ENCODE measurements around the gene MTFMT.

Gene MTFMT

DNA sequence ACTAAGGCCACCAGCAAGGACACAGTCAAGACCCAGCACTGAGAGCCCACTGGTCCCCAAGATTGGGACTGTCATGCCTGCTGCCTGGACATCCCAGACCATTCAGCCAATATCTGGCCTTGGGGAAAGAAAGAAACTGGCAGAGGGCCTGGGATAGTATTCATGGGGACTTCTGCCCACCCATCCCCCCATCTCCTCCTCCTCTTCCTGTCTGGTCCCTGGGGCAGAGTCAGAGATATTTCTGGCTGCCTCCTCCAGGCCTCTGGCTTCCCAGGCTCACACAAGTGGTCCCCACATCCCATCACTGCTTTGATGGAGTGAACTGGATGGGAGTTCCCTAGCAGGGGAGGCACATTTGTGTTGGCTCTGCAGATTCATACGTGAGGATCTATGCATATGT is 42.6 kb upstream of the MTFMT start:
- H3K4me3 ChIP-seq (ENCODE audit: low read depth, low read length), result no peak overlapping the region
- TF ChIP-seq, protein P1, sequence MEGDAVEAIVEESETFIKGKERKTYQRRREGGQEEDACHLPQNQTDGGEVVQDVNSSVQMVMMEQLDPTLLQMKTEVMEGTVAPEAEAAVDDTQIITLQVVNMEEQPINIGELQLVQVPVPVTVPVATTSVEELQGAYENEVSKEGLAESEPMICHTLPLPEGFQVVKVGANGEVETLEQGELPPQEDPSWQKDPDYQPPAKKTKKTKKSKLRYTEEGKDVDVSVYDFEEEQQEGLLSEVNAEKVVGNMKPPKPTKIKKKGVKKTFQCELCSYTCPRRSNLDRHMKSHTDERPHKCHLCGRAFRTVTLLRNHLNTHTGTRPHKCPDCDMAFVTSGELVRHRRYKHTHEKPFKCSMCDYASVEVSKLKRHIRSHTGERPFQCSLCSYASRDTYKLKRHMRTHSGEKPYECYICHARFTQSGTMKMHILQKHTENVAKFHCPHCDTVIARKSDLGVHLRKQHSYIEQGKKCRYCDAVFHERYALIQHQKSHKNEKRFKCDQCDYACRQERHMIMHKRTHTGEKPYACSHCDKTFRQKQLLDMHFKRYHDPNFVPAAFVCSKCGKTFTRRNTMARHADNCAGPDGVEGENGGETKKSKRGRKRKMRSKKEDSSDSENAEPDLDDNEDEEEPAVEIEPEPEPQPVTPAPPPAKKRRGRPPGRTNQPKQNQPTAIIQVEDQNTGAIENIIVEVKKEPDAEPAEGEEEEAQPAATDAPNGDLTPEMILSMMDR (IDR thresholded peaks at IDR 0.05; ENCODE audit: low read depth, low read length), result no peak
- in situ Hi-C loops (cut with HindIII; ENCODE audit: low sequenced_read_pairs), result no loop called here
- DNase-seq (ENCODE audit: low read depth, low spot score), result no peak

DNA sequence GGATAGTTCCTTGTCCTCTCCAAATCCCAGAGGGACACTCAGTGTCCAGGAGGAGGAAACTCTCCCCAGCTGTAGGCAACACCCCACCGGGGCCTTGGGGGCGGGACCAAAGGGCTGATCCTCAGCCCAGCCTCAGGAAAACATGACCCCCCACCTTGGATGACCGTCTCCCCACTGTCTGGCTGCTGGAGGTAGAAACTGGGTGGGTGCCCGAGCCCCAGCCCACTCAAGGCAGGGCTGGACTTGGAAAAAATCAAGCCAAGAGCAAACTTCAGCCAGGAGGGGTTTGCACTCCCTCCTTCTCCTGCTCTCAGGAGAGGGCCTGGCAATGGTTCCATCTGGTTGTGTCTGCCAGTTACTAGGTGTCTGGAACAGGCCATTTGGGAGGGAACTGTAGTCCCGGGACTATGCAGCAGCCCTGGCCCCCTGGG is 42.0 kb upstream of the MTFMT start:
- in situ Hi-C loops (cut with HindIII; ENCODE audit: low sequenced_read_pairs), result no loop called here
- no peak for DNase-seq (ENCODE audit: low read depth, low spot score)
- TF ChIP-seq, protein P1 (IDR thresholded peaks at IDR 0.05; ENCODE audit: low read depth, low read length), result no peak
- H3K4me3 ChIP-seq (ENCODE audit: low read depth, low read length), result no peak overlapping the region

DNA sequence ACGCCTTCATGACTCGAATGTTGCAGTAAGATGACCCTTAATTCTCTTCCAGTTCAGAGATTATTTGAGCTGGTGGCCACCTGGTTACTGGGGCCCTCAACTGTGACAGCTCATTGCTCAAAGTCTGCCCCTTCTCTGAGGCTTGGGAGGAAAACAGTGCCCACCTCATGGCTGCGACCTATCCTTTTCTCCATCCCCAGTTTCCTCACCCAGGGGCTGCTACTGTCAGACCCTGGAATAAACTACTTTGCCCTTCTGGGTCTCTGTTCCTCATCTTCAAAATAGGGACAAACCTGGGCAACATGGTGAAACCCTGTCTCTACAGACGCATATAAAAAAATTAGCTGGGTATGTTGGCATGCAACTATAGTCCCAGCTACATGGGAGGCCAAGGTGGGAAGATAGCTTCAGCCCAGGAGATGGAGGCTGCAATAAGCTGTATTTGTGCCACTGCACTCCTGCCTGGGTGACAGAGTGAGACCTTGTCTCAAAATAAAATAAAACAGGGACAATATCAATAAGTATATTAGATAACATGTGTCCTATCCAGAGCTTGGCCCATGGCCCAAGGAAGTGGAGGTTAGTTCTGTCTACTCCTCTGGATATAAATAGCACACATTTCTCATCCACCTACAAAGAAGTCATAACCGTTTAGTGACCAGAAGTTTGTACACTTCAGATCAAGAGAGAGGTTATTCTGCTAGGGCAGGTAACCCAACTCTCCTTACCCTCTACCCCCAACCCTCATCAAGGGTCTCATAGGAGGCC is 40.5 kb upstream of the MTFMT start:
- DNase-seq (ENCODE audit: low read depth, low spot score), result no peak
- in situ Hi-C loops (cut with HindIII; ENCODE audit: low sequenced_read_pairs), result no loop called here
- TF ChIP-seq, protein P1 (IDR thresholded peaks at IDR 0.05; ENCODE audit: low read depth, low read length), result no peak
- no peak overlapping the region for H3K4me3 ChIP-seq (ENCODE audit: low read depth, low read length)

DNA sequence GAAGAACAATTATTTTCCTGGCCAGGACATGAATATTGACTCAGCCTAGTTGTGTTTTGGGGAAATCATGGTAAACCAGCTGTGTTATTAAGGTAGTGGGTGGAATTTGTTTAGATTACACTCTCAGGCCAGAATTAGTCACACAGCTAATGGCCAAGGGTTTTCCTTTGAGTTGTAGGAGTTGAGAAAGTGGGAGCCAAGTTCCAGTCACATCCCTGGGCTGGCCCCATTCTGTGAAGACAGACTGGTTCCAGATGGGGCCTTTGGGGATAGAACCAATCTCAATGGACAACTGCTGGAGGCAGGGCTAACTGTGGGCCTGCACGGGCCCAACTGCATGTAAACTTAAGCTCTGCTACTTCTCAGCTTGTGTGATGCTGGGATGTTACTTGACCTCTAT is 39.7 kb upstream of the MTFMT start:
- peak; percentile 82 for DNase-seq (ENCODE audit: low read depth, low spot score)
- in situ Hi-C loops (cut with HindIII; ENCODE audit: low sequenced_read_pairs), result no loop called here
- H3K4me3 ChIP-seq (ENCODE audit: low read depth, low read length), result no peak overlapping the region
- TF ChIP-seq, protein P1 (IDR thresholded peaks at IDR 0.05; ENCODE audit: low read depth, low read length), result no peak

DNA sequence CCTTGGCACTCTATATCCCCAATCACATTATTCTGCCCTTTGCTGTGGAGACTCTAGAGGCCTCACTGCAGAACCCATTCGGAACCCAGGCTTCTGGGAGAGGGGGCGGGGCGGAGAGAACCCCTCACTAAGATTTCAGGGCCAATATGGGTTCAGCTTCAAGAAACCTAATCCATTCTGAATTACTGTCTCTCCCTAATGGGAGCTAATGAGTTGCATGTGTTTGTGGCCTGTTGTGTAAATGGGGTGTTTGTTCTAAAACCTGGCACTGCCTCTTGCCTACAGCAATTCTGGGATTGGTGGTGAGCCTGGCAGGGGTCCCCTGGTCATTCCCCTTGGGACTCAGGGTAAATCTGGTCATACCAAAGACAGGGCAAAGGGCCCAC is 39.0 kb upstream of the MTFMT start:
- in situ Hi-C loops (cut with HindIII; ENCODE audit: low sequenced_read_pairs), result no loop called here
- TF ChIP-seq, protein P1 (IDR thresholded peaks at IDR 0.05; ENCODE audit: low read depth, low read length), result no peak
- H3K4me3 ChIP-seq (ENCODE audit: low read depth, low read length), result no peak overlapping the region
- DNase-seq (ENCODE audit: low read depth, low spot score), result no peak

DNA sequence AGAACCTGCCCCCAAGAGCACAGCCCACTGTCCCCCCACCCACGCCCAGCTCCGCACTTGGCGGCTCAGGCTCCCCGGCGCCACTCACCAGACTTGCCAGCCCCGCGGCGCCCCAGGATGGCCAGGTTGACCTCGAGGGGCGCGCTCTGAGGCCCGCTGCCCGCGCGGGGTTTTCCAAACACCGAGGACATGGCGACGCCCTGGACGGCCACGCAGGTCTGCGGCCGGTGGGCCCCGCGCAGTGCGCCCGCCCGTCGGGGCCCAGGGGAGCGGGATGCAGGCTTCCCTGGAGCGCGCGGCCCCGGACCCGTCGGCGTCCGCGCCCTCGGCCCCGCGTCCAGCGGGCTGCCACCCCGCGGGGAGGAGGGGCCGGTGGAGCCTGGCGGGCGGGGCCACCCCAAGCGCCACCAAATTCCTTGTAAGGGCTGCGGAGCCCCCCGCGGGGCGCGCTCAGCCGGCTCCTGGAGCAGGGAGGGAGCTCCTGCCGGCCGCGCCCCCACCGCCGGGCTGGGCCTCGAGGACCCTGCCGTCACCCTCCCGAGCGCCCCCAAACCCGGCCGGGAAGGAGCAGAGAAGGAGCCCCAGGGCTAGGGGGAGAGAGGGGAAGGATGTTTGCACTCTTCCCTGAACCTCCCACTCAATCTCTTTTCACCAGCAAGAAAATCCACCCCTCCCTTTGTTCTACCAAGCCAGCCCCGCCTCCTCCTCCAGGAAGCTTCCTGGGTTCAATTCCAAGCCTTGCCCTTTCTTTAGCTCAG is 38.4 kb upstream of the MTFMT start, which contains the start of gene RASL12:
Gene RASL12, minus strand, starts transcription at position 347 of the 758 bp plus-strand sequence. Its CDS starts 156 bp downstream, at position 191.
- in situ Hi-C loops (cut with HindIII; ENCODE audit: low sequenced_read_pairs), result no loop called here
- no peak for DNase-seq (ENCODE audit: low read depth, low spot score)
- TF ChIP-seq, protein P1 (IDR thresholded peaks at IDR 0.05; ENCODE audit: low read depth, low read length), result no peak
- H3K4me3 ChIP-seq (ENCODE audit: low read depth, low read length), result no peak within 1 kb of the TSS
